Subcutaneous adipose tissue (tissue), 4 donors: ENCODE results near the gene LRRC31. TPM values are rescaled to one million over a fixed set of nuclear protein-coding genes. Genes with fewer than 3 reads are reported as not detected.

ENCODE experiments used
- CTCF ChIP-seq: fragments of 450-650 bp; IDR thresholded peaks from one replicate; pipeline ENCODE4 v1.5.1; 2016; ENCODE audit warnings: low read depth, mild to moderate bottlenecking, control low read depth, antibody characterized with exemption, moderate library complexity
- total RNA-seq, 4 donors: library from RNA; depleted of rRNA; stranded (reverse); fragments of >200 nt; gene quantifications; one replicate each; pipeline ENCODE4 v1.1.0, GENCODE V29; 2016

The LRRC31 gene
- total RNA-seq, 4 donors from 2014 or later: 0.44 TPM; not detected in 3

GRCh38 chr3:169792359-169792758 is 77.4 kb downstream of the LRRC31 start:
- TF ChIP-seq CTCF: no peak

GRCh38 chr3:169790687-169791429 is 78.9 kb downstream of the LRRC31 start:
- TF ChIP-seq CTCF: no peak

- no peak for TF ChIP-seq CTCF
These were observed 79.5 kb downstream of the LRRC31 start for GRCh38 chr3:169790219-169790618.

Other genes with a start within 250 kb of the LRRC31 start
- 10 to 100 TPM in 3 of 4 donors, 1 to 10 TPM in 1; 6.8 to 49.9 (median 31.0) TPM for gene MECOM, start 206.2 kb downstream of the LRRC31 start, total RNA-seq
- gene TERC, start 104.9 kb downstream of the LRRC31 start, total RNA-seq: 100 to 1,000 TPM in 3 of 4 donors, 10 to 100 TPM in 1; 21.2 to 271 (median 165) TPM
- gene ACTRT3, start 100.4 kb downstream of the LRRC31 start, total RNA-seq: 1 to 10 TPM; 3.8 to 7.2 (median 4.9) TPM
- gene MYNN, start 96.5 kb downstream of the LRRC31 start, total RNA-seq: 10 to 100 TPM; 14.1 to 24.3 (median 17.1) TPM
- gene LRRIQ4, start 57.1 kb downstream of the LRRC31 start, total RNA-seq: under 1 TPM in 2 of 4 donors, not detected in 2; 0.22 to 0.38 TPM
- 10 to 100 TPM in 1 of 4 donors, 1 to 10 TPM in 3; 4.2 to 13.2 (median 7.7) TPM for gene LRRC34, start 57.0 kb downstream of the LRRC31 start, total RNA-seq
- gene SAMD7, start 41.6 kb upstream of the LRRC31 start, total RNA-seq: not detected
- 100 to 1,000 TPM in 1 of 4 donors, 10 to 100 TPM in 3; 57.8 to 104 (median 86.1) TPM for gene SEC62, start 96.9 kb upstream of the LRRC31 start, total RNA-seq
- gene GPR160, start 168.1 kb upstream of the LRRC31 start, total RNA-seq: 10 to 100 TPM in 2 of 4 donors, 1 to 10 TPM in 2; 4.6 to 13.9 (median 8.9) TPM